ENCODE results near the gene EVL. TPM values are rescaled to one million over a fixed set of nuclear protein-coding genes. Genes with fewer than 3 reads are reported as not detected.

The EVL gene
- total and polyA plus RNA-seq, 2 of the 8 experiments (the other 6 are each of a cell fraction or from before 2014, with no cell fraction given) = 30.7 to 64.6 TPM

- no peak for FAIRE-seq
- ChIA-PET CTCF (ENCODE audit: partially characterized antibody) (interaction anchor here (0.7 to 1.8 kb wide), 7 partner anchors 9 to 110 kb away, joined by 3 to 7 read pairs (median 4); no protein-coding TSS in a partner anchor), POLR2A (ENCODE audit: partially characterized antibody) (no interaction called here)
- H2BK20ac ChIP-seq (ENCODE audit: low read length) = no peak overlapping the region
- no peaks in the 10 kb centered on the region for H3K36me3 ChIP-seq (ENCODE audit: control insufficient read depth in 2 of 4, insufficient read depth in 4 of 4, low read length in 3 of 4)
- H3K23ac ChIP-seq (ENCODE audit: insufficient read length) = no peak overlapping the region
- no peaks in the 10 kb centered on the region for H3K79me1 ChIP-seq (ENCODE audit: low read depth, low read length)
- no peak for DNase-seq (ENCODE audit: low read depth in 1 of 2, low spot score in 2 of 2)
- no peak overlapping the region for H2AFZ ChIP-seq (ENCODE audit: low read length)
- H3K79me2 ChIP-seq (ENCODE audit: control insufficient read depth in 1 of 2, insufficient read depth in 2 of 2, low read length in 2 of 2) = no peaks in the 10 kb centered on the region
- H4K91ac ChIP-seq (replicated peaks; ENCODE audit: insufficient read length, low read length) = no peak overlapping the region
- no peak overlapping the region for H3K56ac ChIP-seq (replicated peaks; ENCODE audit: insufficient read length, low read depth, low read length)
- H4K5ac ChIP-seq (ENCODE audit: insufficient read length, low read depth, low read length) = no peak overlapping the region
- H2BK12ac ChIP-seq (ENCODE audit: low read depth, low read length) = no peak overlapping the region
- no peak overlapping the region for H3K4me2 ChIP-seq (ENCODE audit: insufficient read depth in 1 of 2, low read depth in 2 of 2, low read length in 2 of 2)
- no peaks in the 10 kb centered on the region for H3K4me1 ChIP-seq (replicated peaks in 1 of 4; ENCODE audit: control insufficient read depth in 3 of 4, insufficient read depth in 4 of 4, low read length in 3 of 4)
- no peaks in the 10 kb centered on the region for H3K23me2 ChIP-seq (ENCODE audit: low read depth, low read length)
- peaks cover 0 to under 1% of the 10 kb centered on the region in 2 experiments for H4K20me1 ChIP-seq (replicated peaks in 1 of 2; ENCODE audit: control insufficient read depth in 1 of 2, insufficient read depth in 2 of 2, low read length in 2 of 2)
- H3K4me3 ChIP-seq (ENCODE audit: extremely low read depth in 1 of 4, insufficient read depth in 2 of 4, low read depth in 3 of 4, low read length in 4 of 4) = no peak overlapping the region
- no peak overlapping the region for H2AK5ac ChIP-seq (ENCODE audit: low read depth, low read length)
- H3K18ac ChIP-seq (ENCODE audit: extremely low read depth, low read length) = no peak overlapping the region
- H2BK120ac ChIP-seq (replicated peaks; ENCODE audit: low read depth, low read length) = no peak overlapping the region
- no peak overlapping the region for H3K27ac ChIP-seq (ENCODE audit: low read depth, low read length)
- WGBS, 2 experiments (ENCODE audit: extremely low coverage in 1 of 2, insufficient coverage in 1 of 2, insufficient read length in 1 of 2, insufficient replicate concordance in 2 of 2, low coverage in 1 of 2, low lambda C conversion rate in 2 of 2, missing lambda C conversion rate in 1 of 2) = 87% methylated on average over 7 of the region's 7 CpGs; no CpG with 5 or more reads in 1 of the 2 experiments
- no peak overlapping the region; a peak in 1 of 7 replicates for H3K9ac ChIP-seq (replicated peaks in 1 of 4; ENCODE audit: extremely low read depth in 1 of 4, low read depth in 3 of 4, low read length in 3 of 4)
- no peak overlapping the region for H2BK5ac ChIP-seq (ENCODE audit: low read depth, low read length)
- H2BK15ac ChIP-seq (ENCODE audit: low read length) = no peak overlapping the region
- no peak overlapping the region for H3K4ac ChIP-seq (replicated peaks; ENCODE audit: insufficient read length, low read depth, low read length)
- no peaks in the 10 kb centered on the region for H3K27me3 ChIP-seq (replicated peaks in 1 of 4; ENCODE audit: control insufficient read depth in 3 of 4, extremely low read depth in 1 of 4, insufficient read depth in 3 of 4, low read length in 3 of 4)
- H3K14ac ChIP-seq (ENCODE audit: insufficient read length) = no peak overlapping the region
- no peak overlapping the region for H4K8ac ChIP-seq (ENCODE audit: extremely low read depth, insufficient read depth, low read length)
- no peaks in the 10 kb centered on the region for H3K9me3 ChIP-seq (ENCODE audit: insufficient read depth in 2 of 2, low read depth in 1 of 2, low read length in 1 of 2)
- TF ChIP-seq CTBP2 (IDR thresholded peaks at IDR 0.05; ENCODE audit: borderline replicate concordance, insufficient read depth, insufficient read length, low read length) = no peak
- no peak for TF ChIP-seq RXRA (IDR thresholded peaks at IDR 0.05; ENCODE audit: insufficient read depth, low read depth, low read length)
- no peak for TF ChIP-seq NANOG (IDR thresholded peaks at IDR 0.05; ENCODE audit: insufficient read depth, low read depth, low read length, poor library complexity, severe bottlenecking)
- no peak for TF ChIP-seq NRF1 (IDR thresholded peaks at IDR 0.05; ENCODE audit: low read depth, low read length)
- TF ChIP-seq ASH2L (IDR thresholded peaks at IDR 0.05; ENCODE audit: low read length) = no peak
Measured at GRCh38 chr14:100091386-100091785, 26.2 kb downstream of the EVL start.

Data from H1 (cell line).